HCT116 (cell line): Measurements from ENCODE around the gene SMPDL3B. TPM values are rescaled to one million over a fixed set of nuclear protein-coding genes. Genes with fewer than 3 reads are reported as not detected.

Experiments
- ATAC-seq: fragments of 200-7000 bp; cut with Tn5 transposase; 2 replicates; pipeline ENCODE4 v1.9.1; 2020; ENCODE audit warnings: mild to moderate bottlenecking, moderate library complexity
- BruUV-seq: library from RNA; stranded (reverse); fragments of 400-500 nt; replicated peaks from 2 replicates; lab custom pipeline; 2021; lab: Mats Ljungman, UMichigan
- CTCF ChIA-PET: fragments of 300-600 bp; sonication (Branson Sonifier 250); formaldehyde crosslinking; loops from one replicate; lab custom pipeline; 2021; ENCODE audit warnings: antibody characterized with exemption; lab: Charles Lee
- POLR2A ChIA-PET: fragments of 300-600, 350-600 bp; sonication (Branson Sonifier 250); formaldehyde crosslinking; loops from one replicate; lab custom pipeline; 2021; ENCODE audit warnings: antibody characterized with exemption; lab: Charles Lee
- RAD21 ChIA-PET, 2 experiments: fragments of 300-600 bp; sonication (Branson Sonifier 250); formaldehyde crosslinking; loops; one replicate each; lab custom pipeline; 2023; ENCODE audit warnings: low total read pairs in 2 of 2; ENCODE audit not compliant: uncharacterized antibody in 2 of 2, unreplicated experiment in 2 of 2, low non-redundant PET in 1 of 2; lab: Charles Lee
- DNase-seq: peaks from one replicate; pipeline ENCODE4 v3.0.0-alpha.2; 2010; ENCODE audit warnings: low read depth, low spot score
- H2AFZ ChIP-seq: fragments of 200-600 bp; shearing (Covaris generic), sonication (generic); 2 replicates; pipeline ENCODE4 v1.6.1; 2017; ENCODE audit warnings: low read depth, mixed run types, mixed read lengths, antibody characterized with exemption, low read length; ENCODE audit not compliant: poor library complexity, severe bottlenecking
- H3K27ac ChIP-seq: 2 replicates; pipeline ENCODE4 v1.5.1; 2012; ENCODE audit warnings: low read depth, low read length
- H3K27me3 ChIP-seq: fragments of 200-600 bp; sonication (generic); 2 replicates; pipeline ENCODE4 v1.6.1; 2016; ENCODE audit warnings: mixed run types, low read length, mixed read lengths; ENCODE audit not compliant: insufficient read depth
- H3K36me3 ChIP-seq, 2 experiments: fragments of 200-500 bp in 1 of 2; fragments of 200-600 bp in 1 of 2; sonication (Bioruptor generic) in 1 of 2; sonication (generic) in 1 of 2; 2 replicates each; pipeline versions ENCODE4 v1.5.1 to v1.6.1; 2014 to 2016; ENCODE audit warnings: low read length in 2 of 2, inconsistent platforms in 1 of 2, mixed read lengths in 1 of 2, mixed run types in 1 of 2; ENCODE audit not compliant: insufficient read depth in 2 of 2, control insufficient read depth in 1 of 2
- H3K4me1 ChIP-seq, 2 experiments: fragments of 200-600 bp in 1 of 2; sonication (generic) in 1 of 2; 2 replicates each; pipeline versions ENCODE4 v1.5.1 to v1.6.1; 2012 to 2017; ENCODE audit warnings: low read length in 2 of 2, inconsistent platforms in 1 of 2, mild to moderate bottlenecking in 1 of 2, mixed read lengths in 1 of 2, mixed run types in 1 of 2, moderate library complexity in 1 of 2; ENCODE audit not compliant: insufficient read depth in 2 of 2, control insufficient read depth in 1 of 2
- H3K4me2 ChIP-seq: fragments of 200-600 bp; sonication (generic); 2 replicates; pipeline ENCODE4 v1.6.1; 2017; ENCODE audit warnings: mixed run types, low read length, mixed read lengths
- H3K4me3 ChIP-seq, 2 experiments: fragments of 200-600 bp in 1 of 2; sonication (generic) in 1 of 2; replicated peaks in 1 of 2; 2 replicates each; pipeline ENCODE4 v1.5.1; 2011 to 2016; ENCODE audit warnings: low read length in 2 of 2, control low read depth in 1 of 2, low read depth in 1 of 2, mild to moderate bottlenecking in 1 of 2, mixed read lengths in 1 of 2, mixed run types in 1 of 2
- H3K79me2 ChIP-seq: fragments of 200-600 bp; sonication (generic); 2 replicates; pipeline ENCODE4 v1.6.1; 2017; ENCODE audit warnings: mild to moderate bottlenecking, mixed run types, low read length, moderate library complexity, mixed read lengths; ENCODE audit not compliant: insufficient read depth
- H3K9ac ChIP-seq: fragments of 200-600 bp; sonication (generic); 2 replicates; pipeline ENCODE4 v1.6.1; 2016; ENCODE audit warnings: low read length, mixed read lengths
- H3K9me2 ChIP-seq: fragments of 200-600 bp; sonication (generic), shearing (Covaris generic); 2 replicates; pipeline ENCODE4 v1.6.1; 2017; ENCODE audit warnings: mixed run types, mild to moderate bottlenecking, moderate library complexity; ENCODE audit not compliant: insufficient read depth
- H3K9me3 ChIP-seq, 2 experiments: fragments of 200-500 bp in 1 of 2; fragments of 200-600 bp in 1 of 2; sonication (Bioruptor generic) in 1 of 2; sonication (generic) in 1 of 2; 2 replicates each; pipeline ENCODE4 v1.6.1; 2014 to 2017; ENCODE audit warnings: low read length in 2 of 2, mixed read lengths in 2 of 2, inconsistent platforms in 1 of 2, low read depth in 1 of 2, mild to moderate bottlenecking in 1 of 2, mixed run types in 1 of 2, moderate library complexity in 1 of 2; ENCODE audit not compliant: control insufficient read depth in 1 of 2, insufficient read depth in 1 of 2
- H4K20me1 ChIP-seq: fragments of 200-600 bp; sonication (generic), shearing (Covaris generic); 2 replicates; pipeline ENCODE4 v1.6.1; 2017; ENCODE audit warnings: mixed run types, mild to moderate bottlenecking, moderate library complexity; ENCODE audit not compliant: insufficient read depth
- ATF3 ChIP-seq: IDR thresholded peaks from 2 replicates; pipeline ENCODE4 v1.6.1; 2012
- CBX3 ChIP-seq: IDR thresholded peaks from 2 replicates; pipeline ENCODE4 v1.6.1; 2012; ENCODE audit warnings: low read depth
- EZH2phosphoT487 ChIP-seq: fragments of 200-600 bp; IDR thresholded peaks from 2 replicates; pipeline ENCODE4 v1.6.1; 2018; ENCODE audit warnings: antibody characterized with exemption, borderline replicate concordance
- FOSL1 ChIP-seq: IDR thresholded peaks from 2 replicates; pipeline ENCODE4 v1.6.1; 2012; ENCODE audit warnings: low read depth
- ZNF274 ChIP-seq: fragments of 200-500 bp; sonication (Bioruptor generic); IDR thresholded peaks from 2 replicates; pipeline ENCODE4 v1.6.1; 2014; ENCODE audit warnings: mild to moderate bottlenecking, low read depth, low read length, inconsistent platforms
- intact Hi-C: fragments of 100-400 bp; cut with micrococcal nuclease; formaldehyde crosslinking; loops from 2 replicates; pipeline ENCODE4 v1.10.0; 2022
- total RNA-seq: library from RNA; stranded (reverse); gene quantifications from one replicate; pipeline ENCODE4 v1.2.1, GENCODE V29; 2021; ENCODE audit not compliant: unreplicated experiment

The SMPDL3B gene
- total RNA-seq, 1 experiment from 2014 or later, result 16.4 TPM

GRCh38 chr1:27959792-27960603 is 25.2 kb downstream of the SMPDL3B start, which contains the start of gene XKR8 (continued):
- TF ChIP-seq CBX3, result peak; percentile 44; the same call in 1 of the 2 replicates
- no peak for TF ChIP-seq EZH2phosphoT487
- TF ChIP-seq ZNF274, result no peak

- H4K20me1 ChIP-seq, result no peaks in the 10 kb centered on the region
- peak overlapping the region; percentile 70 to 84 for H3K4me3 ChIP-seq
- POLR2A ChIA-PET, result interaction anchor here (2.3 kb wide), 1 partner anchor 11 kb away, joined by 6 read pairs; no protein-coding TSS in a partner anchor
- peak; percentile 32; the same call in 1 of the 2 replicates for TF ChIP-seq FOSL1
- no peak for TF ChIP-seq ATF3
- H3K9ac ChIP-seq, result peak overlapping the region; percentile 85
- no peak overlapping the region for H2AFZ ChIP-seq
- no TSS peak for BruUV-seq
- no peaks in the 10 kb centered on the region for H3K27me3 ChIP-seq
- no peak for DNase-seq
- peaks cover 0 to 5% of the 10 kb centered on the region in 2 experiments; a peak in 1 of 4 replicates for H3K36me3 ChIP-seq
- peak overlapping the region; percentile 100 for H3K4me2 ChIP-seq
- ATAC-seq, result no peak
- RAD21 ChIA-PET, result interaction anchor here in 1 of 2 experiments (0.6 to 1.0 kb wide), 2 partner anchors 11 to 103 kb away, joined by 3 to 4 read pairs; no protein-coding TSS in a partner anchor
- CTCF ChIA-PET, result interaction anchor here (1.0 to 1.5 kb wide), 4 partner anchors 8 to 345 kb away, joined by 3 to 4 read pairs (median 4); no protein-coding TSS in a partner anchor
- no peaks in the 10 kb centered on the region for H3K9me3 ChIP-seq
- peaks cover 17 to 37% of the 10 kb centered on the region in 2 experiments for H3K4me1 ChIP-seq
- peak overlapping the region; percentile 96 for H3K27ac ChIP-seq
- intact Hi-C loops, result no loop called here
- H3K79me2 ChIP-seq, result peaks cover 7% of the 10 kb centered on the region; the same call in 1 of the 2 replicates
- no peaks in the 10 kb centered on the region for H3K9me2 ChIP-seq
Observed at GRCh38 chr1:27960762-27961645, 26.2 kb downstream of the SMPDL3B start.
